PC-9 (cell line): Measurements from ENCODE around the gene NCOR2.

Source experiments
- EZH2 ChIP-seq: fragments of 200-600 bp; sonication (generic); IDR thresholded peaks from 2 replicates; pipeline ENCODE4 v1.8.0; 2017; ENCODE audit warnings: antibody characterized with exemption, low read depth
- TF ChIP-seq, protein P1 (sequence below): fragments of 200-600 bp; sonication (generic); conservative IDR thresholded peaks from 2 replicates; pipeline ENCODE4 v1.6.1; 2017; ENCODE audit warnings: mixed run types, antibody characterized with exemption, mild to moderate bottlenecking, moderate library complexity

DNA sequence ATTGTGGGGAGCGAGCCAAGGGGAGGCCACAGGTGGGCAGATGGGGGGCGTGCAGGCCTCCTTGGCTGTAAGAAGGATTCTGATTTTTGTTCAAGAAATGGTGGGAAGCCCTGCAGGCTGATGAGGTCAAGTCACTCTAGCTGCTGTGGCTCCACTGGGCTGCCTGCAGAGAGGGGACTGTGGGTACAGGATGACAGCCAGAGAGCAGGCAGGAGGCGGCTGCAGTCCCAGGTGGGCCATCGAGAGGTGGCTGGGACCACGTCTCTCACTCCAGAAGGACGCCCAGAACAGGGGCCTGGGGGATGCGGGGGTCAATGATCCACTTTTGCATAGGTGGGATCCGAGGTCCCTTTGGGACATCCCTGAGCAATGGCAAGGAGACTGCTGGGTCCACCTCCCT, 9.1 kb downstream of the NCOR2 start:
- no peak for TF ChIP-seq EZH2
- TF ChIP-seq, protein P1, sequence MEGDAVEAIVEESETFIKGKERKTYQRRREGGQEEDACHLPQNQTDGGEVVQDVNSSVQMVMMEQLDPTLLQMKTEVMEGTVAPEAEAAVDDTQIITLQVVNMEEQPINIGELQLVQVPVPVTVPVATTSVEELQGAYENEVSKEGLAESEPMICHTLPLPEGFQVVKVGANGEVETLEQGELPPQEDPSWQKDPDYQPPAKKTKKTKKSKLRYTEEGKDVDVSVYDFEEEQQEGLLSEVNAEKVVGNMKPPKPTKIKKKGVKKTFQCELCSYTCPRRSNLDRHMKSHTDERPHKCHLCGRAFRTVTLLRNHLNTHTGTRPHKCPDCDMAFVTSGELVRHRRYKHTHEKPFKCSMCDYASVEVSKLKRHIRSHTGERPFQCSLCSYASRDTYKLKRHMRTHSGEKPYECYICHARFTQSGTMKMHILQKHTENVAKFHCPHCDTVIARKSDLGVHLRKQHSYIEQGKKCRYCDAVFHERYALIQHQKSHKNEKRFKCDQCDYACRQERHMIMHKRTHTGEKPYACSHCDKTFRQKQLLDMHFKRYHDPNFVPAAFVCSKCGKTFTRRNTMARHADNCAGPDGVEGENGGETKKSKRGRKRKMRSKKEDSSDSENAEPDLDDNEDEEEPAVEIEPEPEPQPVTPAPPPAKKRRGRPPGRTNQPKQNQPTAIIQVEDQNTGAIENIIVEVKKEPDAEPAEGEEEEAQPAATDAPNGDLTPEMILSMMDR, result no peak
